Activated T-cell treated with anti-CD3 and anti-CD28 coated beads for 48 hours (primary cell): ENCODE measurements around the gene NR5A1.

Experiments
- DNase-seq: peaks from one replicate; pipeline ENCODE4 v3.0.0-alpha.2; 2020; ENCODE audit warnings: low read depth

NR5A1 gene

DNA sequence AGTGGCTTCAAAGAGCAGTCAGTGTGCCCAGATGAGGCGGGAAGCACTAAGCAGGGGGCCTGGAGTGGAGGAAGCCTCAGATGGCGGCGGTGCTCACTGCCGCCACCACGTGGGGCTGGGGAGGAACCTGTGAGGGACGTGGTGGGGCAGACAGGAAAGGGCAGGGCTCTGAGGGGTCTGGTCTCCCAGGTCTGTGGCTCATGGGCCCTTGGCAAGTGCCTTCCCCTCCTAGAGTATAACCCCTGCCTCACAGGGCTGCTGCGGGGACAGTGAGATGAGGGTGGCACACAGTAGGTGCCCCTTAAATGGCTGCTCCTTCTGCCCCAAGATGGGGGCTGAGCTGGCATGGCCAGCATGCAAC, 26.6 kb downstream of the NR5A1 start:
- DNase-seq: no peak

GRCh38 chr9:124479947-124480620, 27.1 kb downstream of the NR5A1 start:
- no peak for DNase-seq

GRCh38 chr9:124479371-124479770, 27.8 kb downstream of the NR5A1 start:
- DNase-seq: no peak

DNA sequence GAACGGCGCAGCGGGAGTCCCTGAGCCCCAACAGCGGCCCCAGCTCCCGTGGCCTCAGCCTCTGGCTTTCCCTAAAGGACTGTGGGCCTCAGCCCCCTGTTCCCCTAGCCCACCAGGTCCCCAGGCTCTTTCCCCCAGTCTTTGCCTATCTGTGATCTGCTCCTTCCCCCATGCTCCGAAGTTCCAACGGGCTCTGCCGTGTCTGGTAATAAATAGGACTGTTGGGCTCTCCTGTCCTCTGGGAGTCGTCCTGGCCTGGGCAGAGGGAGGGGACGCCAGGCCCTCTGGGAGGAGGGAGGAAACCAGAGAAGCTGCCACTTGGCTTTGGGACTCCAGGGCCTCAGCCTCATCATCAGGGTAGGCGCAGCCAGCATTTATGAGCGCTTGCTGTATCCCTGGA, 28.8 kb downstream of the NR5A1 start:
- no peak for DNase-seq

DNA sequence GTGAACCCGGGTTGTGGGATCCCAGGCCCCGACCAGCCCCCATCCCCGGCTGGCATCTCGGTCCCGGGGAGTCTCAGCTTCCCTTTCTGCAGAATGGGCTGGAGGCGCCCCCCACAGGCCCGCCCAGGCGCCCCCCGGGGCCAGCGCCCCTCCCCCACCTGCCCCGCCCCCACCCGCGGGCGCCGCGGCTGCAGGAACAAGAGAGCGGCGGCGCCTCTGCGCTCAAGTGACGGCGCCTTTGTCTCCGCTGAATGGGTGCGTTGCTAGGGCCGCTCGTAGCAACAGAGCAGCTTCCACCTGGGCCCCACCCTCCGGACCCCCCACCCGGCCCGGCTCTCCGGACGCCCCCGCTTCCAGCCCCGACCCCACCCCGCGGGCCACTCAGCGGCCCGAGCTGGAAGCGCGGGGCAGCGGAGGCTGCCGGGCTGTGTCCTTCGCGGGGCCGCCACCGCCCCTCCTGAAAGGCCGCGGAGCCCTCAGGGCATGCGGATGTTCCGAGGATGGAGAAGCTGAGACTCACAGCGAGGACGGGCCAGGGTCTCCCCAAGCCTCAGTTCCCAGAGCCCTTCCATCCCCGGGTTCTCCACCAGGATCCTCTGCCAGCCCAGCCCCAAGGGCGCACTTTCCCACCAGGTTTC, 29.4 kb downstream of the NR5A1 start:
- no peak for DNase-seq

- DNase-seq: no peak
These were observed 30.0 kb downstream of the NR5A1 start for GRCh38 chr9:124477211-124477647.

- DNase-seq: no peak
These were observed 31.1 kb downstream of the NR5A1 start for GRCh38 chr9:124475868-124476690.

GRCh38 chr9:124475158-124475867, 31.9 kb downstream of the NR5A1 start:
- no peak for DNase-seq

DNA sequence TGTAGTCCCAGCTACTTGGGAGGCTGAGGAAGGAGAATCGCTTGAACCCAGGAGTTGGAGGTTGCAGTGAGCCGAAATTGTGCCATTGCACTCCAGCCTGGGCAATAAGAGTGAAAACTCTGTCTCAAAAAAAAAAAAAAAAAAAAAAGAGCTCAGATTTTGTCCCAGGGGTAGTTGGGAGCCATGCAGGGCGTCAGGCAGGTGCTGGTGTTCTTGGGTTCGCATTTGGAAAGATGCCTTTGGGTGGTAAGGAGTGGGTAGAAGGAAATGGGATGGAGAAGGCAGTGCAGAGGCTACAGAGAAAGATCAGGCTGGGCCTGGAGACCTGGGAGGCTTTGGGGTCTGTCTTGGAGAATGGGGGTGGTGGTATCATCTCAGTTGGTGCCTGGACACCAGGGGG, 33.0 kb downstream of the NR5A1 start:
- DNase-seq: no peak

- no peak for DNase-seq
These were observed 33.9 kb downstream of the NR5A1 start for GRCh38 chr9:124473310-124473709.

- DNase-seq: no peak
These were observed 34.4 kb downstream of the NR5A1 start for GRCh38 chr9:124472770-124473169.

DNA sequence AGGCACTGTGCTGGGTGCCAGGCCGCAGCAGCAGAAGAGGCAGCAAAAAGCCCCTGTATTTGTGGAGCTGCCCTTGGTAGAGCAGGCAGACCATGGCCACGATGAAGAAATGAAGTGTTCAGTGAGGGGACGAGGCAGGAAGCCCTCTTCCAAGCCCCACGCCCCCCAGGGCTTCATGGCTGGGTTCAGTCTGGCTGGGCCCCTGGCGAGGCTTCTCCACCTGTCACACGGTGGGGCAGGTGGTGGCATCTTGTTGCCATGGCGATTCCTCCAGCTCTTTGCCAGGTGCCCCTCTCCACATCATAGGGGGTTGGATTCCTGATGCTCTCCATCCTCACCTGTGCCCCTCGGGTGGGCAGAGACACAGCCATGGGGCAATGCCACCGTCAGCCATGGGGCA, 35.4 kb downstream of the NR5A1 start:
- no peak for DNase-seq

DNA sequence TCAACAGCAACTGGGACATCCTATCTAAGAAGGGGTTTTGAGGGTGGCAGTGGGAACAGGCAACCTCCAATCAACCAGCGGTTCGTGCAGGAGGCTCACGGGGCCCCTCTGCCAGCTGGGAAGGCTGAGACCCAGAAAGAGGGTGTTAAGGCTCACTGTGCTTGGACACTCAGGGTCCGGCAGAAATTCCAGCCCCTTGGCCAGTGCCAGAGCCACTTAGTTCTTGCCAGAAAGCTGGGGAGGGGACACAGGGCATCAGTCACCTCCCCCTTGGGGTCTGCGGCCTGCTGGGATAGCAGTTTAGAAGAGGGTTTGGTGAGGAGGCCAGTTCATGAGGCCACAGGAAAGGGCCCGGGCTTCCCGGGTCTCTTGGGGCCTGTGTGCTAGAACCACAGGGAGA, 36.5 kb downstream of the NR5A1 start:
- no peak for DNase-seq

GRCh38 chr9:124470306-124470705, 36.9 kb downstream of the NR5A1 start:
- DNase-seq: no peak

- DNase-seq: no peak
These were observed 38.0 kb downstream of the NR5A1 start for GRCh38 chr9:124469011-124469832.

DNA sequence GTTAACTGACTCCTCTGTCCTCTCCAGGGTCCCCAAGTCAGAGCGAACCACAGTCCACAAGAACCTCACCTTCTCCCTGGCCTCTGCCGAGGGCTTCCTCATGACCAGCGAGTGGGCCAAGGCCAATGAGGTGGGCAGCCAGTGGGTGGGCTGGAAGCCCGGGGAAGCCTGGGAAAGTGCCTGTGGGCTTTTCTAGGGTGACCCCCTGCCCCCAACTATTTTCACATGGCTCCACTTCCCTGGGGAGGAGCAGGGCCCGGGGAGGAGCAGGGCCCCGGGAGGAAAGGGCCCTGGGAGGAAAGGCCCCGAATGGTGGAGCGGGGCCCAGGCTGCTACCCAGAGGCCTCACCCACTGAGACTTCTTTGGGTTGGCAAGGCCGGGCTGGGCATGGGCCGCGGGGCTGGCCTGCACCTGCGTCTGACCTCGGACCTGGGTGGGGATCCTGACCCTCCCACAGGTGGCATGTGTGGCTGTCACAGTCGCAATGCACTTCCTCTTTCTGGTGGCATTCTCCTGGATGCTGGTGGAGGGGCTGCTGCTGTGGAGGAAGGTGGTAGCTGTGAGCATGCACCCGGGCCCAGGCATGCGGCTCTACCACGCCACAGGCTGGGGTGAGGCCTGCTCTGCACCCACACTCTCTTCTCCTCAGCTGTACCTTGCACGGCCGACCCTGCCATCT, 39.0 kb downstream of the NR5A1 start:
- no peak for DNase-seq

DNA sequence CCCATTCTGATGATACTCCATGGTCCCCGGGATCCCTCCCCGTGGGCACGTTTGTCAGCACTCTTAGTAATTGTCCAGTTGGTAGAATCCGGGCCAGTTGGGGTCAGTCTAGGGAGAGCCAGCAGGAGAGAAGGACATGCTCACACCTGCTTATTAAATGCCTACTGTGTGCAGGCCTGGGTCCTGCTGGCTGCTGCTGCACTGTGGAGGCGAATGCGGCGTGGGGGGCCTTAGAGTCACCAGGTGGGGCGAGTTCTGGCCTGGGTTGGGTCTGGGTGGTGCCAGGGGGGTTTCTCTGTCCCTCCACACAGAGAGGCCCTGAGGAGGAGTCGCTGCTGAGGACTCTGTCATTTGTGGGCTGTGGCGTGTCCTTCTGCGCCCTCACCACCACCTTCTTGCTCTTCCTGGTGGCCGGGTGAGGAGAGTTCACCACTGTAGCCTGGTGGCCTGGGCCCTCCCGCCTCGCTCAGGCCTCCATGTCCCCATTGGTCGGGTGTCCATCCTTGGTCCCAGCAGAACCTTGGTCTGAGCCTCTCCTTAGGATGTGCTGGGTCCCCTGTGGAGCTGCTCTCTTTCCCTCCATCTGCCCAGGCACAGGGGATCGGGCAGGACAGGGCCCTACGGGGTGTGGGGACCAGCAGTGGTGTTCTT, 39.7 kb downstream of the NR5A1 start:
- DNase-seq: no peak

DNA sequence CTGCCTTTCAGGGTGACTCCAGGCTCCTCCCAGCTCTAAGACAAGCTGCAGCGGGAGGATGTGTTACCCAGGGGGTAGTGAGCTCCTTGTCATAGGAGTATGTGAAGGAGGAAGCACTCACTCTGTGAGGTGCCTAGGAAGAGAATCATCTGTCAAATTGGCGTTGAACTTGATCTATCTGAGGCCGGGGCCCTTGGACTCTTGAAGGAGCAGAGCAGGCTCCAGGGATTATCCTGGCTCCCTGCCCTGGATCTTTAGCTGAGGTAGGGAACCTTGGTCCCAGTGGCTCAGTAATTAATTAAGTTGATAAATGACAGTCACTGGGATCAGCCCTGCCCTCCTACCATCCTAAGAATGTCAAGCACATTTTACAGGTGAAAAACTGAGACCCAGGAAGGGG, 41.5 kb downstream of the NR5A1 start:
- DNase-seq: no peak

- no peak for DNase-seq
These were observed 44.5 kb downstream of the NR5A1 start for GRCh38 chr9:124462739-124463138.

GRCh38 chr9:124458441-124458840, 48.8 kb downstream of the NR5A1 start:
- no peak for DNase-seq
